GM23248 (cell line): ENCODE data around the gene RPS24.

Experiments
- EZH2 ChIP-seq: fragments of 200-600 bp; sonication (generic); IDR thresholded peaks from 2 replicates; pipeline ENCODE4 v1.6.1; 2018; ENCODE audit warnings: antibody characterized with exemption, mild to moderate bottlenecking; ENCODE audit not compliant: insufficient read depth, poor library complexity, severe bottlenecking
- EZH2phosphoT487 ChIP-seq: fragments of 200-600 bp; sonication (generic); IDR thresholded peaks from 2 replicates; pipeline ENCODE4 v1.6.1; 2018; ENCODE audit warnings: antibody characterized with exemption, moderate library complexity, mild to moderate bottlenecking, low read depth; ENCODE audit not compliant: insufficient read depth

GRCh38 chr10:78059906-78060702 is 26.4 kb downstream of the RPS24 start:
- TF ChIP-seq EZH2 (no peak), EZH2phosphoT487 (no peak)
